A549 (cell line): ENCODE data around the gene SAYSD1.

Experiments used
- CTCF ChIP-seq: fragments of >200 bp; sonication (Bioruptor Twin); formaldehyde crosslinking; IDR thresholded peaks from 3 replicates; pipeline ENCODE4 v1.5.1; 2016
- FOSL2 ChIP-seq, 2 experiments: fragments of 450-650 bp in 1 of 2; fragments of >200 bp in 1 of 2; sonication (Bioruptor Twin) in 1 of 2; formaldehyde crosslinking; IDR thresholded peaks; 2 replicates each; pipeline versions ENCODE4 v1.5.0 to v1.6.1; 2016 to 2020; ENCODE audit warnings: mild to moderate bottlenecking in 1 of 2, moderate library complexity in 1 of 2
- KDM5A ChIP-seq: fragments of 200-600 bp; sonication (generic); IDR thresholded peaks from 2 replicates; pipeline ENCODE4 v1.6.1; 2016; ENCODE audit warnings: antibody characterized with exemption, mild to moderate bottlenecking
- PBX3 ChIP-seq: IDR thresholded peaks from 2 replicates; pipeline ENCODE4 v1.6.1; 2012
- POLR2A ChIP-seq: IDR thresholded peaks from 2 replicates; pipeline ENCODE4 v1.6.1; 2012; ENCODE audit warnings: mild to moderate bottlenecking, low read length

- TF ChIP-seq PBX3 (no peak), CTCF (no peak), KDM5A (no peak), POLR2A (no peak), FOSL2 (IDR thresholded peaks at IDR 0.05) (no peak), FOSL2 (CRISPR knock-in tag; IDR thresholded peaks at IDR 0.05) (no peak)
These were observed 28.4 kb upstream of the SAYSD1 start for GRCh38 chr6:39143238-39143930.
